OCI-LY7 (cell line): Measurements from ENCODE around the gene PLPPR5.

Source experiments
- EZH2phosphoT487 ChIP-seq: fragments of 200-600 bp; sonication (generic); IDR thresholded peaks from 2 replicates; pipeline ENCODE4 v1.6.1; 2018; ENCODE audit warnings: low read depth, borderline replicate concordance, mild to moderate bottlenecking, mixed run types, antibody characterized with exemption, low read length, moderate library complexity, mixed read lengths
- TF ChIP-seq, protein P1 (sequence below): fragments of 200-600 bp; sonication (generic); conservative IDR thresholded peaks from 2 replicates; pipeline ENCODE4 v1.5.1; 2014; ENCODE audit warnings: mild to moderate bottlenecking, antibody characterized with exemption, low read length, moderate library complexity, mixed read lengths

DNA sequence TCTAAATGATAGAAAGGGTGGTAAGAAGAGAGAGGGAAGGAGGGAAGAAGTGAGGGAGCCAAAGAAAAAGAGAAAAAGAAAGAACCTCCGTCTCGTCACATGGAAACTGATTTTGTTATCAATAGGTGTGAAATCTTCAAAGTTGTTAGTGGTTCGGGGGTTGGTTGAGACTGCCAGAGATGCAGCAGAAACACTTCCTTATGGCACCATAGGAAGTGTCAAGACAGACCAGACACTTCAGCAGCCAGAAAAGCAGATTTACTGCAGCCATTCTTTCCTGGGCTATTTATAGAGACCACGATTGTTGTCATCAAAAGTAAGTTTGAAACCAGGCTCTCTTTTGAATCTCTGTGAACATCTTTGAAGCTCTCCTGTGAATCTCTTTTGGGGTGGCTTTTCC lies 150.5 kb downstream of the PLPPR5 start:
- TF ChIP-seq EZH2phosphoT487 = no peak
- TF ChIP-seq, protein P1, sequence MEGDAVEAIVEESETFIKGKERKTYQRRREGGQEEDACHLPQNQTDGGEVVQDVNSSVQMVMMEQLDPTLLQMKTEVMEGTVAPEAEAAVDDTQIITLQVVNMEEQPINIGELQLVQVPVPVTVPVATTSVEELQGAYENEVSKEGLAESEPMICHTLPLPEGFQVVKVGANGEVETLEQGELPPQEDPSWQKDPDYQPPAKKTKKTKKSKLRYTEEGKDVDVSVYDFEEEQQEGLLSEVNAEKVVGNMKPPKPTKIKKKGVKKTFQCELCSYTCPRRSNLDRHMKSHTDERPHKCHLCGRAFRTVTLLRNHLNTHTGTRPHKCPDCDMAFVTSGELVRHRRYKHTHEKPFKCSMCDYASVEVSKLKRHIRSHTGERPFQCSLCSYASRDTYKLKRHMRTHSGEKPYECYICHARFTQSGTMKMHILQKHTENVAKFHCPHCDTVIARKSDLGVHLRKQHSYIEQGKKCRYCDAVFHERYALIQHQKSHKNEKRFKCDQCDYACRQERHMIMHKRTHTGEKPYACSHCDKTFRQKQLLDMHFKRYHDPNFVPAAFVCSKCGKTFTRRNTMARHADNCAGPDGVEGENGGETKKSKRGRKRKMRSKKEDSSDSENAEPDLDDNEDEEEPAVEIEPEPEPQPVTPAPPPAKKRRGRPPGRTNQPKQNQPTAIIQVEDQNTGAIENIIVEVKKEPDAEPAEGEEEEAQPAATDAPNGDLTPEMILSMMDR = no peak
